GM18868 (cell line): Measurements from ENCODE around the gene GFPT2.

Experiments used
- ATAC-seq: cut with Tn5 transposase; IDR thresholded peaks from one replicate; pipeline ENCODE4 v1.9.1; 2021; ENCODE audit warnings: mild to moderate bottlenecking, moderate library complexity; ENCODE audit not compliant: unreplicated experiment

Gene GFPT2

GRCh38 chr5:180289966-180290365, 63.2 kb downstream of the GFPT2 start:
- ATAC-seq, result no peak

GRCh38 chr5:180289433-180289832, 63.7 kb downstream of the GFPT2 start:
- no peak for ATAC-seq

- no peak for ATAC-seq
Observed at GRCh38 chr5:180287868-180288267, 65.3 kb downstream of the GFPT2 start.

DNA sequence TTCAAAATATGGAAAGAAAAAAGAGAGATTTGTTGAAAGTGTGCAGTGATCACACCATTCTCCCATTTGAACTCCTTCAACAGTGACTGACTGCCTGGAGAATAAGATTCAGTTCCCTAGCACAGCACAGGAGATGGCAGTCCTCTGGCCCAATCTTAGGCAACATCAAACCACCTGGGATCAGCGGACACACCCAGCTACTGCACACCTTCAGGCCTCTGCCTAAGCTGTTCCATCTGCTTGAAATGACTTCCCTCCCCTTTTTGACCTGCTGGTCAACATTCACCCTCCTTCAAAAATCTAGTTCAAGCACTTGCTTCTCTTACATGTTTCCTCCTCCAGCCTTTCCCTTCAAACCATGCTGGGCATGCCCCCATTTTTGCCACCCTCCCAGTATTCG, 65.7 kb downstream of the GFPT2 start:
- no peak for ATAC-seq

- ATAC-seq, result no peak
Observed at GRCh38 chr5:180284149-180284548, 69.0 kb downstream of the GFPT2 start.

- ATAC-seq, result no peak
Observed at GRCh38 chr5:180283026-180283615, 70.0 kb downstream of the GFPT2 start.

DNA sequence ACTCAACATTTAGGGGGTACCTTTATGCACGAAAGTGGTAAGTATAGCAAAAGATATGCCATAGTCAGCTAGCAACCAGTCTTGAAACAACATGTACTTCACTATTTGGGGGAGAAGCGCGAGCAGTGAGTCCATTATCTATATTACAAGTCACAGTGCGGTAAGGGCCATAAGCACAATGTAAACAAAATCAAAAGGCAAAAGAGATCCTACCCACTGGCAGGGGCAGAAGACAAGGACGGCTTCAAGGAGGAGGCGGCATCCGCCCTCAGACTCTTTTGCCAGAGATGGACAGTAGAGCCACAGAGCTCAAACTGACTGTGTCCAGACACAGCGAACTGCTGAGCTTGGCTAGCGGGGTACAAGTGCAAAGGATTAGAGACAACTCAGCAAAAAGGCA, 70.9 kb downstream of the GFPT2 start:
- no peak for ATAC-seq

GRCh38 chr5:180281706-180282105, 71.4 kb downstream of the GFPT2 start:
- no peak for ATAC-seq

- ATAC-seq, result no peak
Observed at GRCh38 chr5:180274695-180275094, 78.4 kb downstream of the GFPT2 start.

- no peak for ATAC-seq
Observed at GRCh38 chr5:180271221-180271620, 81.9 kb downstream of the GFPT2 start.

DNA sequence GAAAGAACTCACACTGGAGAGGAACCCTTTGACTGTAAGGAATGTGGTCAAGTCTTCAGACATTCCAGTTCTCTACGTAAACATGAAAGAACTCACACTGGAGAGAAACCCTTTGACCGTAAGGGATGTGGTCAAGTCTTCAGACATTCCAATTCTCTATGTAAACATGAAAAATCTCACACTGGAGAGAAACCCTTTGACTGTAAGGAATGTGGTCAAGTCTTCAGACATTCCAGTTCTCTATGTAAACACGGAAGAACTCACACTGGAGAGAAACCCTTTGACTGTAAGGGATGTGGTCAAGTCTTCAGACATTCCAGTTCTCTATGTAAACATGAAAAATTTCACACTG, 93.9 kb downstream of the GFPT2 start:
- no peak for ATAC-seq

- no peak for ATAC-seq
Observed at GRCh38 chr5:180253036-180253824, 99.9 kb downstream of the GFPT2 start.

DNA sequence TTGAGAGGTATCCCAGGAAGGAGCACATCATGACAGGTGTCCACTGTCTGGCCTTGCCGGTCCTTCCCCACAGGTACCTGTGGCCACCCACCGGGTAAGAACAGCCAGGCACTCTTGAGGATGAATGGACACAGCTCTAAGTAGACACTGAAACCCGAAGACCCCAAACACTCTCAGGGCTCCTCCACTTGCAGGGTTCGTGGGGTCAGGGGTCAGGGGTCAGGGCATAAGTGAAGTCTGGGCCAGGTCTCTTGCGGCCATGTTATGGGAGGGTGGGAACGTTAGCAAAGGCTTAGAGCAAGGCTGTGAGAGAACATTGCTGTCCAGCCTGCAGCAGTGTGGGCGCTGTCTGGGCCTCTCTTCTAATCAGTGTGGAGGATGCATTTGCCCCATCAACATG, 101.2 kb downstream of the GFPT2 start:
- no peak for ATAC-seq

DNA sequence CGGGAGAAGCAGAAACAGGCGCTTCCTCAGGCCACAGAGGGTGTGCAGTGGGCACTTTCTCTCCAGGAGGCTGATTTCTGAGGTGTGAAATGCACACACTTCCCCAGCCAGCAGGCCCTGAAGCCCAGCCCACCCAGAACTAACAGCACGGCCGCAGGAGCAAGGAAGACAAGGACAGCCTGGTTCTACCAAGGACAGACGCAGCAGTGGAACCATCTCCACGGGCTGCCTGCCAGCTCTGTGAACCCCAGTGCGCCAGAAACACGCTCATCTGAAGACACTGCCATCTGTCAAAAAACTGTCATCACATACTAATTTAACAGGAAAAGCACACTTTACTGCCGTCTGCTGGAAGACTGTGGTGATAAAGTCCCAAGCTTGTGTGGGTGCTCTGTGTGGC, 102.0 kb downstream of the GFPT2 start:
- no peak for ATAC-seq
